GM23338 (cell line): Measurements from ENCODE around the gene CDK5R2. TPM values are rescaled to one million over a fixed set of nuclear protein-coding genes. Genes with fewer than 3 reads are reported as not detected.

ENCODE experiments used
- ATAC-seq: fragments of 200-7000 bp; cut with Tn5 transposase; 3 replicates; pipeline ENCODE4 v1.9.1; 2020
- DNase-seq: peaks from one replicate; pipeline ENCODE4 v3.0.0-alpha.2; 2015; ENCODE audit warnings: low spot score
- H2AFZ ChIP-seq: fragments of 200-600 bp; sonication (generic); 2 replicates; pipeline ENCODE4 v1.8.0; 2016; ENCODE audit warnings: antibody characterized with exemption, mild to moderate bottlenecking, moderate library complexity
- H3F3A ChIP-seq: fragments of 200-600 bp; sonication (generic); replicated peaks from 2 replicates; pipeline ENCODE4 v1.8.0; 2017; ENCODE audit warnings: antibody characterized with exemption, mixed run types, low read depth
- H3K27ac ChIP-seq: fragments of 200-600 bp; sonication (generic); 2 replicates; pipeline ENCODE4 v1.6.1; 2016; ENCODE audit warnings: low read depth
- H3K27me3 ChIP-seq: fragments of 200-600 bp; sonication (generic); 2 replicates; pipeline ENCODE4 v1.8.0; 2016; ENCODE audit warnings: mild to moderate bottlenecking, mixed run types, moderate library complexity; ENCODE audit not compliant: insufficient read depth
- H3K36me3 ChIP-seq: fragments of 200-600 bp; sonication (generic); 2 replicates; pipeline ENCODE4 v1.8.0; 2016; ENCODE audit warnings: mild to moderate bottlenecking; ENCODE audit not compliant: insufficient read depth
- H3K4me1 ChIP-seq: fragments of 200-600 bp; sonication (generic); 2 replicates; pipeline ENCODE4 v1.8.0; 2016; ENCODE audit warnings: mild to moderate bottlenecking, moderate library complexity; ENCODE audit not compliant: insufficient read depth
- H3K4me2 ChIP-seq: fragments of 200-600 bp; sonication (generic); 2 replicates; pipeline ENCODE4 v1.7.1; 2017; ENCODE audit warnings: mixed run types
- H3K4me3 ChIP-seq: fragments of 200-600 bp; sonication (generic); 2 replicates; pipeline ENCODE4 v1.6.1; 2016; ENCODE audit warnings: mixed run types
- H3K79me2 ChIP-seq: fragments of 200-600 bp; sonication (generic); replicated peaks from 2 replicates; pipeline ENCODE4 v1.8.0; 2017; ENCODE audit warnings: mild to moderate bottlenecking; ENCODE audit not compliant: insufficient read depth
- H3K9me2 ChIP-seq: fragments of 200-600 bp; sonication (generic); 2 replicates; pipeline ENCODE4 v1.8.0; 2017; ENCODE audit not compliant: insufficient read depth
- H4K20me1 ChIP-seq: fragments of 200-600 bp; sonication (generic); replicated peaks from 2 replicates; pipeline ENCODE4 v1.8.0; 2017; ENCODE audit warnings: mild to moderate bottlenecking; ENCODE audit not compliant: insufficient read depth
- H3K27ac Mint-ChIP-seq: 2 replicates; pipeline ENCODE4 v1.8.0; 2020; ENCODE audit warnings: inconsistent platforms, mild to moderate bottlenecking, moderate library complexity, mixed read lengths
- H3K27me3 Mint-ChIP-seq: 3 replicates; pipeline ENCODE4 v1.8.0; 2022; ENCODE audit warnings: low read depth, mild to moderate bottlenecking, moderate library complexity, mixed read lengths, inconsistent platforms; ENCODE audit not compliant: insufficient read depth, poor library complexity
- H3K36me3 Mint-ChIP-seq: 3 replicates; pipeline ENCODE4 v1.8.0; 2021; ENCODE audit warnings: low read depth, mild to moderate bottlenecking, inconsistent platforms, moderate library complexity, mixed read lengths
- H3K4me1 Mint-ChIP-seq: 3 replicates; pipeline ENCODE4 v1.8.0; 2020; ENCODE audit warnings: mild to moderate bottlenecking, inconsistent platforms, mixed read lengths
- H3K4me3 Mint-ChIP-seq: 3 replicates; pipeline ENCODE4 v1.8.0; 2021; ENCODE audit warnings: moderate library complexity, mild to moderate bottlenecking, inconsistent platforms, mixed read lengths
- H3K9me3 Mint-ChIP-seq: 3 replicates; pipeline ENCODE4 v1.8.0; 2020; ENCODE audit warnings: moderate library complexity, mild to moderate bottlenecking, inconsistent platforms, mixed read lengths
- CREB1 ChIP-seq: fragments of 250-450 bp; sonication (Bioruptor Pico); IDR thresholded peaks from 2 replicates; pipeline ENCODE4 v1.5.0; 2020; ENCODE audit warnings: low read depth, mild to moderate bottlenecking, moderate library complexity
- CTCF ChIP-seq, 2 experiments: fragments of 200-600 bp in 1 of 2; sonication (generic) in 1 of 2; conservative IDR thresholded peaks; 2 replicates each; pipeline versions ENCODE4 v1.5.1 to v1.6.1; 2016 to 2017; ENCODE audit warnings: antibody characterized with exemption in 2 of 2, low read depth in 2 of 2, mild to moderate bottlenecking in 2 of 2, moderate library complexity in 1 of 2
- ETS1 ChIP-seq: IDR thresholded peaks from 2 replicates; pipeline ENCODE4 v1.6.1; 2016; ENCODE audit warnings: antibody characterized with exemption
- EZH2 ChIP-seq: fragments of 200-600 bp; sonication (generic); IDR thresholded peaks from one replicate; pipeline ENCODE4 v1.8.0; 2017; ENCODE audit warnings: antibody characterized with exemption, mild to moderate bottlenecking, low read depth; ENCODE audit not compliant: unreplicated experiment
- EZH2phosphoT487 ChIP-seq: fragments of 200-600 bp; sonication (generic); IDR thresholded peaks from one replicate; pipeline ENCODE4 v1.8.1; 2018; ENCODE audit warnings: antibody characterized with exemption; ENCODE audit not compliant: unreplicated experiment
- JUNB ChIP-seq: IDR thresholded peaks from one replicate; pipeline ENCODE4 v1.6.1; 2016; ENCODE audit warnings: antibody characterized with exemption; ENCODE audit not compliant: unreplicated experiment
- NANOG ChIP-seq: IDR thresholded peaks from 2 replicates; pipeline ENCODE4 v1.6.1; 2016; ENCODE audit warnings: antibody characterized with exemption, borderline replicate concordance
- POLR2AphosphoS5 ChIP-seq: IDR thresholded peaks from 2 replicates; pipeline ENCODE4 v1.6.1; 2016; ENCODE audit warnings: antibody characterized with exemption, low read depth
- REST ChIP-seq: IDR thresholded peaks from one replicate; pipeline ENCODE4 v1.6.1; 2018; ENCODE audit warnings: antibody characterized with exemption; ENCODE audit not compliant: unreplicated experiment
- STAT1 ChIP-seq: IDR thresholded peaks from one replicate; pipeline ENCODE4 v1.6.1; 2016; ENCODE audit warnings: antibody characterized with exemption; ENCODE audit not compliant: unreplicated experiment
- ZNF114 ChIP-seq: fragments of 250-450 bp; sonication (Bioruptor Pico); IDR thresholded peaks from 2 replicates; pipeline ENCODE4 v1.5.0; 2020; ENCODE audit warnings: mild to moderate bottlenecking, moderate library complexity
- ZNF331 ChIP-seq: fragments of 250-450 bp; sonication (Bioruptor Pico); IDR thresholded peaks from 2 replicates; pipeline ENCODE4 v1.5.0; 2020; ENCODE audit warnings: low read depth, mild to moderate bottlenecking, moderate library complexity
- ZNF462 ChIP-seq: fragments of 250-450 bp; sonication (Bioruptor Pico); IDR thresholded peaks from 2 replicates; pipeline ENCODE4 v1.5.0; 2020; ENCODE audit warnings: mild to moderate bottlenecking, moderate library complexity
- polyA plus RNA-seq: library from polyadenylated mRNA; unstranded; fragments of >200 nt; fragmentation: Nextera tagmentation; extraction: Ambion mirVana; gene quantifications from 2 replicates; pipeline ENCODE4 v1.2.1, GENCODE V29; 2016
- total RNA-seq: library from RNA; depleted of rRNA; stranded (reverse); fragments of >200 nt; shearing (Covaris generic); gene quantifications from 2 replicates; pipeline ENCODE4 v1.2.3, GENCODE V29; 2014

CDK5R2 gene
- total and polyA plus RNA-seq, 2 experiments from 2014 or later: 0.56 TPM; not detected in 1

GRCh38 chr2:218959761-218960308 lies 369 bp downstream of the CDK5R2 start:
- Histone ChIP-seq H3K79me2 (no peaks in the 10 kb centered on the region), H2AFZ (peak overlapping the region; percentile 63), H3K4me3 (peak overlapping the region; percentile 83), H3K9me2 (no peaks in the 10 kb centered on the region), H3K36me3 (no peaks in the 10 kb centered on the region), H3K27me3 (peaks cover 83% of the 10 kb centered on the region), H4K20me1 (no peaks in the 10 kb centered on the region; the same call in 1 of the 2 replicates), H3F3A (peaks cover 8% of the 10 kb centered on the region), H3K27ac (no peak overlapping the region), H3K4me1 (peaks cover 26% of the 10 kb centered on the region), H3K4me2 (peak overlapping the region; percentile 95)
- H3K27me3 Mint-ChIP-seq: peaks cover 65% of the 10 kb centered on the region
- no peaks in the 10 kb centered on the region; the same call in 2 of the 3 replicates for H3K36me3 Mint-ChIP-seq
- no peaks in the 10 kb centered on the region for H3K9me3 Mint-ChIP-seq
- TF ChIP-seq STAT1 (no peak), ZNF331 (CRISPR knock-in tag) (no peak), ZNF114 (no peak), EZH2phosphoT487 (peak; percentile 74), NANOG (no peak), ETS1 (no peak), CREB1 (CRISPR knock-in tag) (no peak), POLR2AphosphoS5 (no peak), JUNB (no peak), CTCF (conservative IDR thresholded peaks at IDR 0.05; ENCODE audit: low read depth in 2 of 2) (no peak), REST (no peak), EZH2 (peak; percentile 83), ZNF462 (CRISPR knock-in tag) (no peak)
- H3K27ac Mint-ChIP-seq: no peak overlapping the region
- ATAC-seq: no peak
- H3K4me1 Mint-ChIP-seq: peaks cover 32% of the 10 kb centered on the region
- no peak overlapping the region; the same call in 2 of the 3 replicates for H3K4me3 Mint-ChIP-seq
- DNase-seq: peak; percentile 28
